ENCODE measurements around the gene AIFM2. TPM values are rescaled to one million over a fixed set of nuclear protein-coding genes. Genes with fewer than 3 reads are reported as not detected.

Gene AIFM2
- polyA plus RNA-seq, 3 donors: 0.28 to 2.1 (median 0.41) TPM

DNA sequence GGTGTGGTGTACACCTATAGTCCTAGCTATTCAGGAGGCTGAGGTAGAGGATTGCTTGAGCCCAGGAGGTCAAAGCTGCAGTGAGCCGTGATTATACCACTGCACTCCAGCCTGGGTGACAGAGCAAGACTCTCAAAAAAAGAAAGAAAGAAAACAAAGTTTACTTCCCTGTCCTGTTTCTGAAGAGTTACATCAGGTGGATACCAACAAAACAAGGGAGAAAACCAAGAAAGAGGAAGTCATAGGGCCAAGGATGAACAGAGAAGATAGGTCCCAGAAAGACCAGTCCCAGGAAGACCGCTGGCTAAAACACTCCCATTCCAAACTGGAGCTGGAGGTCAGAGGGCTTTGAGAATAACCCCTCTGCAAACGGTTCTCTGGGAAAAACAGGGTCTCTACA is 66.4 kb downstream of the AIFM2 start:
- 80% methylated on average over 1 of the region's 3 CpGs for WGBS (ENCODE audit: insufficient coverage)
- no peak overlapping the region for H3K4me2 ChIP-seq (replicated peaks; ENCODE audit: extremely low read depth, low read length, poor library complexity, severe bottlenecking)
- H3K79me2 ChIP-seq (ENCODE audit: insufficient read depth, low read length): no peaks in the 10 kb centered on the region
- Mint-ChIP-seq H3K4me3 (no peak overlapping the region), H3K27ac (peak overlapping the region in 1 of 7 donors; percentile 19), H3K36me3 (no peaks in the 10 kb centered on the region), H3K4me1 (no peaks in the 10 kb centered on the region), H3K9me3 (peaks cover 0 to 2% (median 0%) of the 10 kb centered on the region in 7 donors), H3K27me3 (ENCODE audit: low read depth in 3 of 3) (peaks cover 0 to 2% (median 0%) of the 10 kb centered on the region in 3 donors)
- H3K4me1 ChIP-seq (ENCODE audit: control insufficient read depth in 1 of 2, insufficient read depth in 2 of 2, low read length in 2 of 2): no peaks in the 10 kb centered on the region
- H3K27me3 ChIP-seq (ENCODE audit: control insufficient read depth in 2 of 2, insufficient read depth in 2 of 2, low read length in 2 of 2): no peaks in the 10 kb centered on the region
- no peak overlapping the region for H2AFZ ChIP-seq (ENCODE audit: insufficient read depth, low read depth, low read length, poor library complexity, severe bottlenecking)
- no peak overlapping the region for H3K4me3 ChIP-seq (replicated peaks in 1 of 3; ENCODE audit: low read depth in 2 of 3, low read length in 3 of 3)
- H3K27ac ChIP-seq (ENCODE audit: low read depth in 1 of 2, low read length in 2 of 2): no peak overlapping the region
- TF ChIP-seq, protein P1, sequence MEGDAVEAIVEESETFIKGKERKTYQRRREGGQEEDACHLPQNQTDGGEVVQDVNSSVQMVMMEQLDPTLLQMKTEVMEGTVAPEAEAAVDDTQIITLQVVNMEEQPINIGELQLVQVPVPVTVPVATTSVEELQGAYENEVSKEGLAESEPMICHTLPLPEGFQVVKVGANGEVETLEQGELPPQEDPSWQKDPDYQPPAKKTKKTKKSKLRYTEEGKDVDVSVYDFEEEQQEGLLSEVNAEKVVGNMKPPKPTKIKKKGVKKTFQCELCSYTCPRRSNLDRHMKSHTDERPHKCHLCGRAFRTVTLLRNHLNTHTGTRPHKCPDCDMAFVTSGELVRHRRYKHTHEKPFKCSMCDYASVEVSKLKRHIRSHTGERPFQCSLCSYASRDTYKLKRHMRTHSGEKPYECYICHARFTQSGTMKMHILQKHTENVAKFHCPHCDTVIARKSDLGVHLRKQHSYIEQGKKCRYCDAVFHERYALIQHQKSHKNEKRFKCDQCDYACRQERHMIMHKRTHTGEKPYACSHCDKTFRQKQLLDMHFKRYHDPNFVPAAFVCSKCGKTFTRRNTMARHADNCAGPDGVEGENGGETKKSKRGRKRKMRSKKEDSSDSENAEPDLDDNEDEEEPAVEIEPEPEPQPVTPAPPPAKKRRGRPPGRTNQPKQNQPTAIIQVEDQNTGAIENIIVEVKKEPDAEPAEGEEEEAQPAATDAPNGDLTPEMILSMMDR (IDR thresholded peaks at IDR 0.05): no peak
- H3K36me3 ChIP-seq (replicated peaks in 1 of 2; ENCODE audit: control insufficient read depth in 1 of 2, insufficient read depth in 2 of 2, low read length in 2 of 2): no peaks in the 10 kb centered on the region
- H3K9me3 ChIP-seq (replicated peaks in 1 of 2; ENCODE audit: control insufficient read depth in 1 of 2, insufficient read depth in 1 of 2, low read length in 2 of 2): no peaks in the 10 kb centered on the region
- H3K9ac ChIP-seq (ENCODE audit: insufficient read depth, low read length, poor library complexity, severe bottlenecking): no peak overlapping the region
- no peak for DNase-seq
- intact Hi-C loops (cut with micrococcal nuclease): no loop called here
- no peaks in the 10 kb centered on the region for H4K20me1 ChIP-seq (ENCODE audit: insufficient read depth, low read length)

DNA sequence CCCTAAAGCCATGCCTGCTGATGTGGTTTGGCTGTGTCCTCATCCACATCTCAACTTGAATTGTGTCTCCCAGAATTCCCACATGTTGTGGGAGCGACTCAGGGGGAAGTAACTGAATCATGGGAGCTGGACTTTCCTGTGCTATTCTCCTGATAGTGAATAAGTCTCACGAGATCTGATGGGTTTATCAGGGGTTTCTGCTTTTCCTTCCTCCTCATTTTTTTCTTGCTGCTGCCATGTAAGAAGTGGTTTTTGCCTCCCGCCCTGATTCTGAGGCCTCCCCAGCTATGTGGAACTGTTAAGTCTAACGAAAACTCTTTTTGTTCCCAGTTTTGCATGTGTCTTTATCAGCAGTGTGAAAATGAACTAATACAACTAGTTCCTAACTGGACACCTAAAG is 68.1 kb downstream of the AIFM2 start:
- Histone ChIP-seq H3K9ac (ENCODE audit: insufficient read depth, low read length, poor library complexity, severe bottlenecking) (no peak overlapping the region), H2AFZ (ENCODE audit: insufficient read depth, low read depth, low read length, poor library complexity, severe bottlenecking) (no peak overlapping the region), H3K4me1 (ENCODE audit: control insufficient read depth in 1 of 2, insufficient read depth in 2 of 2, low read length in 2 of 2) (no peaks in the 10 kb centered on the region), H3K4me2 (replicated peaks; ENCODE audit: extremely low read depth, low read length, poor library complexity, severe bottlenecking) (no peak overlapping the region), H3K4me3 (replicated peaks in 1 of 3; ENCODE audit: low read depth in 2 of 3, low read length in 3 of 3) (no peak overlapping the region), H3K79me2 (ENCODE audit: insufficient read depth, low read length) (no peaks in the 10 kb centered on the region), H3K27me3 (ENCODE audit: control insufficient read depth in 2 of 2, insufficient read depth in 2 of 2, low read length in 2 of 2) (no peaks in the 10 kb centered on the region), H3K27ac (ENCODE audit: low read depth in 1 of 2, low read length in 2 of 2) (no peak overlapping the region), H3K9me3 (replicated peaks in 1 of 2; ENCODE audit: control insufficient read depth in 1 of 2, insufficient read depth in 1 of 2, low read length in 2 of 2) (no peaks in the 10 kb centered on the region), H3K36me3 (replicated peaks in 1 of 2; ENCODE audit: control insufficient read depth in 1 of 2, insufficient read depth in 2 of 2, low read length in 2 of 2) (no peaks in the 10 kb centered on the region), H4K20me1 (ENCODE audit: insufficient read depth, low read length) (no peaks in the 10 kb centered on the region)
- no peak overlapping the region for H3K4me3 Mint-ChIP-seq
- TF ChIP-seq, protein P1 (IDR thresholded peaks at IDR 0.05): no peak
- no peaks in the 10 kb centered on the region for H3K4me1 Mint-ChIP-seq
- intact Hi-C loops (cut with micrococcal nuclease): no loop called here
- WGBS (ENCODE audit: insufficient coverage): 60% methylated on average over 1 of the region's 4 CpGs
- peaks cover 0 to 4% (median 2%) of the 10 kb centered on the region in 3 donors for H3K27me3 Mint-ChIP-seq (ENCODE audit: low read depth in 3 of 3)
- peak overlapping the region in 1 of 7 donors; percentile 76 for H3K27ac Mint-ChIP-seq
- no peak for DNase-seq
- H3K9me3 Mint-ChIP-seq: peaks cover 0 to 2% (median 0%) of the 10 kb centered on the region in 7 donors
- no peaks in the 10 kb centered on the region for H3K36me3 Mint-ChIP-seq
